Glutamatergic neuron (in vitro differentiated cells): Measurements from ENCODE around the gene ADAMTS16. TPM values are rescaled to one million over a fixed set of nuclear protein-coding genes. Genes with fewer than 3 reads are reported as not detected.

Source experiments
- DNase-seq: peaks from one replicate; pipeline ENCODE4 v3.0.0; 2022
- H3K27ac Mint-ChIP-seq: one replicate; pipeline ENCODE4 v1.8.0; 2020; ENCODE audit warnings: mild to moderate bottlenecking, mixed read lengths, inconsistent platforms; ENCODE audit not compliant: unreplicated experiment
- H3K27me3 Mint-ChIP-seq: one replicate; pipeline ENCODE4 v1.8.0; 2020; ENCODE audit warnings: mild to moderate bottlenecking, moderate library complexity, mixed read lengths, inconsistent platforms; ENCODE audit not compliant: unreplicated experiment
- H3K36me3 Mint-ChIP-seq: one replicate; pipeline ENCODE4 v1.8.0; 2020; ENCODE audit warnings: mild to moderate bottlenecking, mixed read lengths, inconsistent platforms; ENCODE audit not compliant: unreplicated experiment
- H3K4me1 Mint-ChIP-seq: one replicate; pipeline ENCODE4 v1.8.0; 2020; ENCODE audit warnings: mild to moderate bottlenecking, low read depth, mixed read lengths, inconsistent platforms; ENCODE audit not compliant: unreplicated experiment
- H3K4me3 Mint-ChIP-seq: one replicate; pipeline ENCODE4 v1.8.0; 2020; ENCODE audit warnings: mild to moderate bottlenecking, mixed read lengths, inconsistent platforms; ENCODE audit not compliant: unreplicated experiment
- H3K9me3 Mint-ChIP-seq: one replicate; pipeline ENCODE4 v1.8.0; 2020; ENCODE audit warnings: mild to moderate bottlenecking, moderate library complexity, mixed read lengths, inconsistent platforms; ENCODE audit not compliant: unreplicated experiment
- CTCF ChIP-seq: fragments of 200-600 bp; sonication (generic); IDR thresholded peaks from one replicate; pipeline ENCODE4 v1.5.0; 2021; ENCODE audit not compliant: partially characterized antibody, unreplicated experiment
- total RNA-seq: library from RNA; stranded (reverse); fragmentation: NEBNext Ultra II Directional; extraction: Animal tissue kit (Norgen Biotek cat#: 25700); gene quantifications from one replicate; pipeline ENCODE4 v1.2.1, GENCODE V29; 2021; ENCODE audit not compliant: unreplicated experiment

Gene ADAMTS16
- total RNA-seq, 1 donor from 2014 or later, result 4.8 TPM

- TF ChIP-seq CTCF, result no peak
- Mint-ChIP-seq H3K4me1 (peaks cover 12% of the 10 kb centered on the region), H3K27ac (no peak overlapping the region), H3K27me3 (peaks cover 3% of the 10 kb centered on the region), H3K4me3 (no peak overlapping the region), H3K36me3 (no peaks in the 10 kb centered on the region), H3K9me3 (peaks cover 7% of the 10 kb centered on the region)
- DNase-seq, result no peak
These were observed 138.8 kb downstream of the ADAMTS16 start for GRCh38 chr5:5278815-5279381.

GRCh38 chr5:5285906-5286305 is 145.8 kb downstream of the ADAMTS16 start:
- peaks cover 2% of the 10 kb centered on the region for H3K4me1 Mint-ChIP-seq
- peaks cover 5% of the 10 kb centered on the region for H3K36me3 Mint-ChIP-seq
- no peak overlapping the region for H3K27ac Mint-ChIP-seq
- DNase-seq, result no peak
- H3K4me3 Mint-ChIP-seq, result no peak overlapping the region
- TF ChIP-seq CTCF, result no peak
- no peaks in the 10 kb centered on the region for H3K9me3 Mint-ChIP-seq
- no peaks in the 10 kb centered on the region for H3K27me3 Mint-ChIP-seq

- H3K36me3 Mint-ChIP-seq, result peaks cover 5% of the 10 kb centered on the region
- H3K4me3 Mint-ChIP-seq, result no peak overlapping the region
- no peak for TF ChIP-seq CTCF
- no peak overlapping the region for H3K27ac Mint-ChIP-seq
- H3K27me3 Mint-ChIP-seq, result no peaks in the 10 kb centered on the region
- no peaks in the 10 kb centered on the region for H3K9me3 Mint-ChIP-seq
- DNase-seq, result no peak
- H3K4me1 Mint-ChIP-seq, result peaks cover 2% of the 10 kb centered on the region
These were observed 147.3 kb downstream of the ADAMTS16 start for GRCh38 chr5:5287419-5287818.

GRCh38 chr5:5288201-5288600 is 148.1 kb downstream of the ADAMTS16 start:
- H3K27me3 Mint-ChIP-seq, result no peaks in the 10 kb centered on the region
- H3K27ac Mint-ChIP-seq, result no peak overlapping the region
- no peak overlapping the region for H3K4me3 Mint-ChIP-seq
- TF ChIP-seq CTCF, result no peak
- H3K4me1 Mint-ChIP-seq, result peaks cover 2% of the 10 kb centered on the region
- DNase-seq, result no peak
- no peaks in the 10 kb centered on the region for H3K9me3 Mint-ChIP-seq
- H3K36me3 Mint-ChIP-seq, result peaks cover 5% of the 10 kb centered on the region

- Mint-ChIP-seq H3K9me3 (no peaks in the 10 kb centered on the region), H3K36me3 (peaks cover 7% of the 10 kb centered on the region), H3K4me3 (no peak overlapping the region), H3K27me3 (no peaks in the 10 kb centered on the region), H3K27ac (no peak overlapping the region), H3K4me1 (peaks cover 2% of the 10 kb centered on the region)
- TF ChIP-seq CTCF, result no peak
- no peak for DNase-seq
These were observed 149.4 kb downstream of the ADAMTS16 start for GRCh38 chr5:5289537-5289936.
